GM12873 (cell line): ENCODE results near the gene SARNP.

Source experiments
- TF ChIP-seq, protein P1 (sequence below): IDR thresholded peaks from 2 replicates; pipeline ENCODE4 v1.5.1; 2012; ENCODE audit warnings: low read depth, mild to moderate bottlenecking, moderate library complexity, low read length, control low read depth; ENCODE audit not compliant: insufficient read depth; ENCODE audit errors: missing control alignments

SARNP gene

GRCh38 chr12:55788546-55788945 is 29.0 kb downstream of the SARNP start:
- TF ChIP-seq, protein P1, sequence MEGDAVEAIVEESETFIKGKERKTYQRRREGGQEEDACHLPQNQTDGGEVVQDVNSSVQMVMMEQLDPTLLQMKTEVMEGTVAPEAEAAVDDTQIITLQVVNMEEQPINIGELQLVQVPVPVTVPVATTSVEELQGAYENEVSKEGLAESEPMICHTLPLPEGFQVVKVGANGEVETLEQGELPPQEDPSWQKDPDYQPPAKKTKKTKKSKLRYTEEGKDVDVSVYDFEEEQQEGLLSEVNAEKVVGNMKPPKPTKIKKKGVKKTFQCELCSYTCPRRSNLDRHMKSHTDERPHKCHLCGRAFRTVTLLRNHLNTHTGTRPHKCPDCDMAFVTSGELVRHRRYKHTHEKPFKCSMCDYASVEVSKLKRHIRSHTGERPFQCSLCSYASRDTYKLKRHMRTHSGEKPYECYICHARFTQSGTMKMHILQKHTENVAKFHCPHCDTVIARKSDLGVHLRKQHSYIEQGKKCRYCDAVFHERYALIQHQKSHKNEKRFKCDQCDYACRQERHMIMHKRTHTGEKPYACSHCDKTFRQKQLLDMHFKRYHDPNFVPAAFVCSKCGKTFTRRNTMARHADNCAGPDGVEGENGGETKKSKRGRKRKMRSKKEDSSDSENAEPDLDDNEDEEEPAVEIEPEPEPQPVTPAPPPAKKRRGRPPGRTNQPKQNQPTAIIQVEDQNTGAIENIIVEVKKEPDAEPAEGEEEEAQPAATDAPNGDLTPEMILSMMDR: no peak

DNA sequence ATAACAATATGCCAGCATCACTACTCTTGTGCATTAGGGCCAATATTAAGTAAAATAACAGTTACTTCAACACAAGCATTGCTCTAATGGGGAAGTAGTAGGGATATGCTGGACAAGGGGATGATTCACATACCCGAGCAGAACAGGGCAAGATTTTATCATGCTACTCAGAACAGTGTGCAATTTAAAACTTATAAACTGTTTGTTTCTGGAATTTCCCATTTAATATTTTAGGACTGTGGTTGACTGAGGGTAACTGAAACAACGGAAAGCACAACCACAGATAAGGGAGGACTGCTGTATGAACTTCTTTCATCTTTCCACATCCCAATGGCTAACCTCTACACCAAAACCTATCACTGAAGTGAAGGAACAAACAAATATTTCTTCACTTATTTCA is 36.8 kb downstream of the SARNP start:
- TF ChIP-seq, protein P1: no peak

DNA sequence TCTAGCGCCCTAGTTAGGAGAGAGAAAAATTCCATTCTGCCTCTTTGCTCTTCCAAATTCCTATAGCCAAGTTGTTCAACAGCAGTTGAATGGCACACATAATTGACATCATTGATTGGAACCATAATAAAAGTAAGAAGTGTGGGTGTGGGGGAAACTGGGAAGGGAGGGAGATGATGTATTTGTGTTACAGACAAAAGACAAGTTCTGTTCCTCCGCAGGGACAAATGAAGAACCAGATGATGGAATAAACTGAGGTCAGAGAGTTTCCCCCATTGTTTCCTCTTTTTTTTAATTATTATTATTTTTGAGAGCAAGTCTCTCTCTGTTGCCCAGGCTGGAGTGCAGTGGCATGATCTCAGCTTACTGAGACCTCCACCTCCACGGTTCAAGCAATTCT is 39.7 kb downstream of the SARNP start:
- TF ChIP-seq, protein P1: no peak

- TF ChIP-seq, protein P1: no peak
Observed at GRCh38 chr12:55771736-55772135, 45.8 kb downstream of the SARNP start.

- TF ChIP-seq, protein P1: no peak
Observed at GRCh38 chr12:55767156-55767555, 50.4 kb downstream of the SARNP start.

DNA sequence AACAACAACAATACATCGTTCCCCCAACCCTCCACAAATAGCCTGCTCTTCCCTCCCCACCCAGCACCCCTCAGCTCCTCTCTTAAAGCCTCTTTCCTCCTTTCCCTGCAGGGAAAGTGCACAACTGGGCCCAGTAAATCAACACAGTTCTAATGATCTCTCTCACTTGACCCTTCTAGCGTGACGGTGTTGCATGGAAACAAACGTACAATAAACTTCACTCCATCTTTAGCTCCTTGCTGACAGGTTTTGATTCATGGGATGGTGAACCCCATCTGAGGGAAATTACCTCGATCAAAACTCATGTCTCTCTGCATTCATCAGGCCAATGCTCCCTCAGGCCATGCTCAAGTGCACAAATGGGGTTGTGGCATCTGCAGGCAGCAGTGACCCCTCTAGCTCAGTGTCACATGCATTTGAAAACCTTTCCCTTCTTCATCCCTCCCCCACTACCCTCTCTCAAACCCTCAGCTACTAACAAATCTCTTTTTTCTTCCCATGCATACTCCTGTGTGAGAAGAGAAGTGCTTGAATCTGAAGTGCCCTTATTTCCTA is 51.7 kb downstream of the SARNP start:
- TF ChIP-seq, protein P1: no peak

- TF ChIP-seq, protein P1: no peak
Observed at GRCh38 chr12:55762646-55763045, 54.9 kb downstream of the SARNP start.
